ENCODE data around the gene PAPLN.

The PAPLN gene

DNA sequence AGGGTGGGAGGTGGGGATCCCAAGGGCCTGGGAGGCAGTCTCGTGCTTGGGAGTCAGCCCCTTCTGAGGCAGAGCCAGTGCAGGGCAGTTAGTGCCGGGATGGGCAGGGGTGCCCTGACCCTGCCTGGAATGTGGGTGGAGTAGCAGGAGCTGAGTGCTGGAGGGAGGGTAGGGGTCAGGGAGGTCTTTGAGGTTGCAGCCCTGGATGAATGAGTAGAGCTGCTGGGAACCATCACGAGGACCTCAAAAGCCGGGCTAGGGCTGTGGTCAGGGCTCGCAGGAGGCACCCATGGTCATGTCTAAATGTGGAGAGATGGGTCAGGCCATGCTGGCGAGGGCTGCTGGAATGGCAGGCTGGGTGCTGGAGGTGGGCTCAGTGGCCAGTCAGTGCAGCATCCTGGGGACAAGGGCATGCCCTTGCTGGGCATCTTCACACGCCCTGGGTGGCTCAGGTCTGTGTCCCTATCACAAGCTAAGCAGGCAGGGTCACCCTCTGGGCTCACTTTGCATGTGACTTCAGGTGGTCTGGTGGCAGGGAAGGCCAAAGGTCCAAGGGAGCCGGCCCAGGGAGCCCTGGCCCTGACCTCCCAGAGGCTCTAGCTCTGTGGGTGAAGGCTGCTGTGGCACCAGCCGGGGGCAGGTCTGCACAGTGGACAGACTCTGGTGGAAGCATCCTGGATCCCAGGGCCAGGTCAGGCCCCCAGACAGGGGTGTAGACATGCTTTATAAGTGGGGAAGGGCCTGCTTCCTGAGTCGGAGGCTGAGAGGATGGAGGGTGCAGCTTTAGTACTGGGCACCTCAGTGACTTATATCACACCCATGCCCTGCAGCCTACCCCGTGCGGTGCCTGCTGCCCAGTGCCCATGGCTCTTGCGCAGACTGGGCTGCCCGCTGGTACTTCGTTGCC is 24.5 kb downstream of the PAPLN start:
- no peak for DNase-seq (ENCODE audit: low spot score)

DNA sequence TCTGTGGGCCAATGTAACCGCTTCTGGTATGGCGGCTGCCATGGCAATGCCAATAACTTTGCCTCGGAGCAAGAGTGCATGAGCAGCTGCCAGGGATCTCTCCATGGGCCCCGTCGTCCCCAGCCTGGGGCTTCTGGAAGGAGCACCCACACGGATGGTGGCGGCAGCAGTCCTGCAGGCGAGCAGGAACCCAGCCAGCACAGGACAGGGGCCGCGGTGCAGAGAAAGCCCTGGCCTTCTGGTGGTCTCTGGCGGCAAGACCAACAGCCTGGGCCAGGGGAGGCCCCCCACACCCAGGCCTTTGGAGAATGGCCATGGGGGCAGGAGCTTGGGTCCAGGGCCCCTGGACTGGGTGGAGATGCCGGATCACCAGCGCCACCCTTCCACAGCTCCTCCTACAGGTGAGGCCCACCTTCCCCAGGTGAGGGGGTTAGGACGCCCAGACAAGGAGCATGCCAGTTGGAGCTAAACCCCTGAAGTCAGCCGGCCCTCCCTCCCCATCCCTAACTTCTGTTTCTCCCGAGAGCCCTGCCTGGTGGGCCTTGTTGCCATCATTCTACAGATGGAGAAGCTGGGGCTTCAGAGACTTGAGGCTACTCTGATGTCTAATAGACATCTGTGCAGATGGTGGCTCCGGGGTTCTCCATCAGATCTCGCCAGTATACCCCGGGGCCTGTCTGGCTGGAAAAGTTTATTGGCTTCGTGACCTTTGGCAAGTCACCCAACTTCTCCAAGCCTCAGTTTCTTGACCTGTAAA is 25.3 kb downstream of the PAPLN start:
- DNase-seq (ENCODE audit: low spot score), result no peak

- DNase-seq (ENCODE audit: low spot score), result no peak
Observed at GRCh38 chr14:73263606-73264005, 26.3 kb downstream of the PAPLN start.

GRCh38 chr14:73264080-73264884 is 27.0 kb downstream of the PAPLN start:
- DNase-seq (ENCODE audit: low spot score), result no peak

DNA sequence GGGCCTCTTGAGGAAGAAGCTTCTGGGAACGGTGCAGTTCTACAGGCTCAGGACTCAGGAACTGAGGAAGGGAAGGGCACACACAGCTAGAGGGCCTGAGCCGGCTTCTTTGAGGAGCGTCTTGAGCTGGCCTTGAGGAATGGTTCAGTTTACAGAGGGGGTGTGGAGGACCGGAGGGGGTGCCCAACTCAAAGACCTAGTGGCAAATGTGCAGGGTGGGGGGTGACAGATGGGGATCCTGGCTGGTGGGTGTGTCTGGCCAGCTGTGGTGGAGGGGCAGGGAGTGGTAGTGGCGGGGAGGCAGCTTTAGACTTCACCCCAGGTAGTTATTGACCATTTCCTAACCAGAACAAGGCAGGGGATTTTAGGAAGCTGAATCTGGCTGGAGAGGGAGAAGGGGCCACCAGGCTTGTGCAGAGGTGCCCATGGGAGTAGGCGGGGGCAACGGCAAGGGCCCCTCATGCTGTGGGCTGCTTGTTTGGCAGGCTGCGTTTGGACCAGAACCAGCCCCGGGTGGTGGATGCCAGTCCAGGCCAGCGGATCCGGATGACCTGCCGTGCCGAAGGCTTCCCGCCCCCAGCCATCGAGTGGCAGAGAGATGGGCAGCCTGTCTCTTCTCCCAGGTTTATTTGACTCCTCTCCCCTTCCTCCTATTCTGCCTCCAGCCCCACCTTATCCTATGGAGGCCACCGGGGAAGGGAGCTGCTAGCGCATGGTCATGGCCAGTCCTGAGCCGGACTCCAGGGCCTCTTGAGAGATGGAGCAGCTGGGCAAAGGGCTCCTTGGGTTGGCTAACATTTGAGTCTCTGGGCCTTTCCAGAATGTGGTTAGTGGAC is 27.8 kb downstream of the PAPLN start:
- DNase-seq (ENCODE audit: low spot score), result no peak

DNA sequence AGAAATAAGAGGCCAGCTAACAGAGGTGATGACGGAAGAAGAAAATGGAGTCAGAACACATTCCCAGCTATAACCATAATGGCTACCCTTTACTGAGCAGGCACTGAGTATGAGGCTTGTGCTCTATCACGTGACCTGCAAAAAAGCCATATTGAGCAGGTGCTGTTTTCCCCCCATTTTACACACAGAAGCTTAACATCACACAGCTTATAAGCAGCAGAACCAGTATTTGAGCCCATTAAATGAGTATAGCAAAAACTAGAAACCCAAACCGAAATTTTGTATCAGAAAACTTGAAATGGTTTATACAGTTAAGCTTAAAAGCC is 28.4 kb downstream of the PAPLN start:
- DNase-seq (ENCODE audit: low spot score), result no peak

- DNase-seq (ENCODE audit: low spot score), result no peak
Observed at GRCh38 chr14:73266317-73266716, 29.0 kb downstream of the PAPLN start.

- DNase-seq (ENCODE audit: low spot score), result no peak
Observed at GRCh38 chr14:73267474-73267873, 30.2 kb downstream of the PAPLN start.

DNA sequence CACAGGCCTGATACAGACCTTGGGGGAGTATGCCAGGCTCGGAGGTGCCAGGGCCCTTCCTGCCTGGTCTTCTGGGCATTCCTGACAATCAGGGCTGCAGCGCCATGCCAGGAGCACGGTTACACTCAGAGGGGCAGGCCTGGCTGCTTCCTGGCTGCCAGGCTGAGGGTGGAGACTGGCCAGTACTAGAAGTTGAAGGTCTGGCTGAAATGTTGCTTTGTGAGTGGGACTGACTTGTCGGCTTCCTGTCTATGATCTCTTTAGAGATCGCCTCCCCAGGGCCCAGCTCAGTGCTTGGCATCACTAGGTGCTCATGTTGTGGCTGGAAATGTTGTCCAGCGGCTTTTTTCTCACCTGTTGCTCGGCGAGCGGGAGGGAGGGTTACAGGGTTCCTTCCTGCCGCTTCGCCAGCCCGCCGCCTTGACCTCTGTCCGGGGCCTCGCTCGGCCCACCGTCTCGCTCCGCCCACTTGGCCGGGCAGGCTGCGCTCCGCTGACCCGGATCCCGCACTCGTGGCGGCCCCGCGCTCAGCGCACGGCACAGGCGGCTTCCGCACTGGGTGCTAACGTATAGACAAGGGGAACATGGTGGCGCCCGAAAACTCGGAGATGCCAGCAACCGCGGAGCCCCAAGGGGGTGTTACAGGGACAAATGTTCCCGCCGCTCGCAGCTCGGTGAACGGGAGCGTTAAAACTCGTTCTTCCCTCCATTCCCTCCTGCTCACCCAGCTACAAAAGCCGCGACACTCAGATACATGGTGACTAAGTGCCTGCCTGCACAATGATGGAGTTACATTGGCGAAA is 32.6 kb downstream of the PAPLN start:
- no peak for DNase-seq (ENCODE audit: low spot score)

DNA sequence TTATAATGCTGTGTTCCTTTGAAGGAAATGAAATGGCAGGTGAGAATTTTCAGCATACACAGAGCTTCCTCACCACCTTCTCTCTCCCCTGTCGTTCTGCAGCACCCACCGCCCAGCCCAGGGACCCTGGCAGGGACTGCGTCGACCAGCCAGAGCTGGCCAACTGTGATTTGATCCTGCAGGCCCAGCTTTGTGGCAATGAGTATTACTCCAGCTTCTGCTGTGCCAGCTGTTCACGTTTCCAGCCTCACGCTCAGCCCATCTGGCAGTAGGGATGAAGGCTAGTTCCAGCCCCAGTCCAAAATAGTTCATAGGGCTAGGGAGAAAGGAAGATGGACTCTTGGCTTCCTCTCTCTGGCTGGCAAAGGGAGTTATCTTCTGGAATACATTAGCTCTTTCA is 35.1 kb downstream of the PAPLN start:
- DNase-seq (ENCODE audit: low spot score), result no peak

DNA sequence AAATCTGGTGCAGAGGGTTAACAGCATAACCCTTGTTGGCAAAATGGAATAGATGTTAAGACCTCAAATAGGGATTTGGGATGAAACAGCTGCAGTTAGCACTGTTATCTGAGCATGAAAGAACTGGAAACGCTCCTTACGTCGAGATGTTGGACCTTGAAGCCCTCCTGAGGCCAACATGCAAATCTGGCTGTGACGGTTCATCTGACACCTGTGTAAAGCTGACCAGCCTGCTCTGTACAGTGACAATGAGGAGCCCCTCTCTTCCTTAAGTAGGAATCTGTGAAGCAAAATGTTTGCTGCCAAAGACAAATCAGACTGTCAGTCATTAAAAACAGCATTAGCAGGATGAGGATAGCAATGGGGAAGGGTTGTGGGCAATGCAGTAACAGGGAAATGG is 36.5 kb downstream of the PAPLN start:
- DNase-seq (ENCODE audit: low spot score), result no peak

DNA sequence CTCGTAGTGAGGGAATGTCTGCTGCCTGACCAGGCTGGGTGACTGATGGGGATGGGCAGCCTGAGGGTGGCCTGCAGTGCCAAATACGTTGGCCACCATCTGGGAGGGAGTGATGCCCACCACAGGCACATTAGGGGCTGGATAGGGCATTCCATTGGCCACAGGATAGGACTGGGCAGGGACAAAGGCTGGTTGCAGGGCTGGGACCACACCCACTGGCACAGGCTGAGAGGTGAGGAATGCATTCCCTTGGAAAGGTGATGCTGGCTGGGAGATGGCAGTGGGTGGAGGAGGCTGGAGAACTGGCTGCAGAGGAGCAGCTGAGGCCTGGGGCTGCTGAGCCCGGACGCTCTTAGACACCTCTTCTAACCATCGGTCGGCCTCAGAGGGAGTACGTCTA is 39.5 kb downstream of the PAPLN start:
- DNase-seq (ENCODE audit: low spot score), result no peak

DNA sequence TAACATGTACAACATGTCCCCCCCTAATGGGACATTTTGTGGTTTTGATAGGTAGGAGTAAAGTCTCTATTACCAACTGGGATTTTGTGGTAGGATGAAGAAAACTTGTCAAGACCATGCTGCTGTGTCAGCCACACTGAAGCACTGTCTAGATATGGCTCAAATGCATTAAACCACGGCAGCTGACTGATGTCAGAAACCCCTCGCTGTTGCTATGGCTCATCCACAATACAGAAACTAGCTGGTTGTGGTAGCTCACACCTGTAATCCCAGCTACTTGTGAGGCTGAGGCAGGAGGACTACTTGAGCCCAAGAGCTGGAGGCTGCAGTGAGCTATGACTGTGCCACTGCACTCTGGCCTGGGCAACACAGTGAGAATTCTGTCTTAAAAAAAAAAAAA is 40.1 kb downstream of the PAPLN start:
- DNase-seq (ENCODE audit: low spot score), result no peak

GRCh38 chr14:73280903-73281302 is 43.6 kb downstream of the PAPLN start:
- no peak for DNase-seq (ENCODE audit: low spot score)

GRCh38 chr14:73283608-73284379 is 46.5 kb downstream of the PAPLN start:
- DNase-seq (ENCODE audit: low spot score), result no peak

DNA sequence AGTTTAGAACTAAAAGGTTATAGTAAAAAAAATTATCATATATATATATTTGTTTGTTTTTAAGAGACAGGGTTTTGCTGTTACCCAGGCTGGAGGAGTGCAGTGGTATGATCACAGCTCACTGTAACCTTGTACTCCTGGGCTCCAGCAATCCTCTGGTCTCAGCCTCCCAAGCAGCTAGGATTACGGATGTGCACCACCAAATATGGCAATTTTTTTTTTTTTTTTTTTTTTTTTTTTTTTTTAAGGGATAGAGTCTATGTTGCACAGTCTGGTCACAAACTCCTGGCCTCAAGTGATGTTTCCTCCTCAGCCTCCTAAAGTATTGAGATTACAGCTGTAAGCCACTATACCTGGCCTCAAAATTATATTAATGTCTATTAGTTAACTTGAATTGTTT is 48.7 kb downstream of the PAPLN start:
- DNase-seq (ENCODE audit: low spot score), result no peak

GRCh38 chr14:73286598-73286997 is 49.3 kb downstream of the PAPLN start:
- no peak for DNase-seq (ENCODE audit: low spot score)

DNA sequence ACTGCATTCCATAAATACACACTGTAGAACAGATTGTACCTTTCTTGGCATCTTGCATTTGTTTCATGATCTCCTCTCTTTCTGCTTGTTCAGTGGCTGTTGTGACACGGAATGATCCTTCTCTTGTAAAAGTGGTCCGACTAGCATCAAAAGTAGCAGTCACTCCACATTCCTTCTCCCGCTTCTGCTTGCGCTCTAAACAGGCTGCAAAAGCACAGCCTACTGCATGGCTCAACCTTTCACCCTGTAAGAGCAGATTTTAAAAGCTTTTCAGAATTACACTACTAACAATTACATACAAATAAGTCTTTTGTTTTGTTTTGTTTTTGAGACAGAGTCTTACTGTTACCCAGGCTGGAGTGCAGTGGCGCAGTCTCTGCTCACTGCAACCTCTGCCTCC is 49.8 kb downstream of the PAPLN start:
- DNase-seq (ENCODE audit: low spot score), result no peak

DNA sequence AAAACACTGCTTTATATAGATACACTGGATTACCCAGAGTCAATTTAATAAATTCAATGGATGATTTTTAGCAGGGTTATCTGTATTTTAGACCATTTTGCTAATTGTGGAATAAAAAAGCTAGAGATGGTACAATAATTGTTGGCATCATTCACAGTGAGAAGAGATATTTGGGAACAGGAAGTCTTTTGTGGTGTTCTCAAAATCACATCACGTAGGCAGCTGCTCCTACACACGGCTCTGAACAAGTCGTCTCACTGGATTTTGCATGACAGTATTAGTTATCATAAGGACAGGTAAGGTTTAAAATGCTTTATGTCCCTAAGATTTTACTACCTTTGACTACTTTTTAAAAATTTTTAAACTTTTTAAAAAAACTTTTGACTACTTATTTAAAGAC is 52.0 kb downstream of the PAPLN start:
- no peak for DNase-seq (ENCODE audit: low spot score)

DNA sequence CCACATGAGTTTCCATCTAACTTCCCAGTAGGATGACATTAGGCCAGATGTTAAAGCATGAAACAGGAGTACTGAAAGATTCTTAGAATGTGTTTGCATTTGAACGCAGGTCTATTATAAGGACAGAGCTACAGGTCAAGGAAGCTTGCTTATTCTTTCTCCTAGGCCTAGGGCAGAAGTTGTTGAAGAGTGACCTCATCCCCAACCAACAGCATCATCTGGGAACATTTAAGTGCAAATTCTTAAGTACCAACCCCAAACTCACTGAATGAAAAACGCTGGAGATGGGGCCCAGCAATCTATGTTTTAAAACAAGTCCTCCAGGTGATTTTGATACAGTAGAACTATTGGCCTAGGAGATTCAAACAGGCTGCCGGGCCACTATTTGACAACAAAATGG is 52.4 kb downstream of the PAPLN start:
- DNase-seq (ENCODE audit: low spot score), result no peak
